ENCODE data around the gene NINJ1.

GRCh38 chr9:93178851-93179786 is 45.1 kb upstream of the NINJ1 start:
- TF ChIP-seq EP300 (IDR thresholded peaks at IDR 0.05; ENCODE audit: borderline replicate concordance in 1 of 2, low read depth in 1 of 2, low read length in 1 of 2) = no peak
- TF ChIP-seq REST (IDR thresholded peaks at IDR 0.05; ENCODE audit: low read depth, low read length) = no peak
- no peak for TF ChIP-seq EZH2phosphoT487 (IDR thresholded peaks at IDR 0.05; ENCODE audit: borderline replicate concordance, low read depth)
- TF ChIP-seq POLR2AphosphoS5 (IDR thresholded peaks at IDR 0.05; ENCODE audit: low read depth, low read length) = no peak
- TF ChIP-seq, protein P1, sequence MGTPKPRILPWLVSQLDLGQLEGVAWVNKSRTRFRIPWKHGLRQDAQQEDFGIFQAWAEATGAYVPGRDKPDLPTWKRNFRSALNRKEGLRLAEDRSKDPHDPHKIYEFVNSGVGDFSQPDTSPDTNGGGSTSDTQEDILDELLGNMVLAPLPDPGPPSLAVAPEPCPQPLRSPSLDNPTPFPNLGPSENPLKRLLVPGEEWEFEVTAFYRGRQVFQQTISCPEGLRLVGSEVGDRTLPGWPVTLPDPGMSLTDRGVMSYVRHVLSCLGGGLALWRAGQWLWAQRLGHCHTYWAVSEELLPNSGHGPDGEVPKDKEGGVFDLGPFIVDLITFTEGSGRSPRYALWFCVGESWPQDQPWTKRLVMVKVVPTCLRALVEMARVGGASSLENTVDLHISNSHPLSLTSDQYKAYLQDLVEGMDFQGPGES (IDR thresholded peaks at IDR 0.05; ENCODE audit: low read depth, low read length) = no peak
- no peak for TF ChIP-seq JUND (IDR thresholded peaks at IDR 0.05)
- TF ChIP-seq FOXJ3 (CRISPR knock-in tag; IDR thresholded peaks at IDR 0.05) = no peak
- TF ChIP-seq, protein P2, sequence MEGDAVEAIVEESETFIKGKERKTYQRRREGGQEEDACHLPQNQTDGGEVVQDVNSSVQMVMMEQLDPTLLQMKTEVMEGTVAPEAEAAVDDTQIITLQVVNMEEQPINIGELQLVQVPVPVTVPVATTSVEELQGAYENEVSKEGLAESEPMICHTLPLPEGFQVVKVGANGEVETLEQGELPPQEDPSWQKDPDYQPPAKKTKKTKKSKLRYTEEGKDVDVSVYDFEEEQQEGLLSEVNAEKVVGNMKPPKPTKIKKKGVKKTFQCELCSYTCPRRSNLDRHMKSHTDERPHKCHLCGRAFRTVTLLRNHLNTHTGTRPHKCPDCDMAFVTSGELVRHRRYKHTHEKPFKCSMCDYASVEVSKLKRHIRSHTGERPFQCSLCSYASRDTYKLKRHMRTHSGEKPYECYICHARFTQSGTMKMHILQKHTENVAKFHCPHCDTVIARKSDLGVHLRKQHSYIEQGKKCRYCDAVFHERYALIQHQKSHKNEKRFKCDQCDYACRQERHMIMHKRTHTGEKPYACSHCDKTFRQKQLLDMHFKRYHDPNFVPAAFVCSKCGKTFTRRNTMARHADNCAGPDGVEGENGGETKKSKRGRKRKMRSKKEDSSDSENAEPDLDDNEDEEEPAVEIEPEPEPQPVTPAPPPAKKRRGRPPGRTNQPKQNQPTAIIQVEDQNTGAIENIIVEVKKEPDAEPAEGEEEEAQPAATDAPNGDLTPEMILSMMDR (IDR thresholded peaks at IDR 0.05) = no peak

All from SK-N-SH (cell line).